ENCODE data around the gene CFAP70.

The CFAP70 gene

GRCh38 chr10:73251683-73252444 is 106.8 kb downstream of the CFAP70 start:
- Histone ChIP-seq H3K4me3 (ENCODE audit: low read depth, low read length) (peak overlapping the region; percentile 84), H3K27ac (peak overlapping the region; percentile 74), H3K79me2 (peaks cover 11% of the 10 kb centered on the region), H3K36me3 (ENCODE audit: control insufficient read depth, insufficient read depth, low read length) (no peaks in the 10 kb centered on the region), H3K9ac (peak overlapping the region; percentile 89), H3K4me1 (peaks cover 10% of the 10 kb centered on the region), H2AFZ (peak overlapping the region; percentile 96), H3K4me2 (ENCODE audit: low read length) (peak overlapping the region; percentile 84), H3K9me3 (ENCODE audit: control insufficient read depth, low read length) (no peaks in the 10 kb centered on the region), H3K27me3 (ENCODE audit: control insufficient read depth, insufficient read depth, low read length) (no peaks in the 10 kb centered on the region)
- no peak for TF ChIP-seq CTCF (IDR thresholded peaks at IDR 0.05)

GRCh38 chr10:73248259-73248724 is 110.4 kb downstream of the CFAP70 start:
- H3K4me1 ChIP-seq = peaks cover 13% of the 10 kb centered on the region

DNA sequence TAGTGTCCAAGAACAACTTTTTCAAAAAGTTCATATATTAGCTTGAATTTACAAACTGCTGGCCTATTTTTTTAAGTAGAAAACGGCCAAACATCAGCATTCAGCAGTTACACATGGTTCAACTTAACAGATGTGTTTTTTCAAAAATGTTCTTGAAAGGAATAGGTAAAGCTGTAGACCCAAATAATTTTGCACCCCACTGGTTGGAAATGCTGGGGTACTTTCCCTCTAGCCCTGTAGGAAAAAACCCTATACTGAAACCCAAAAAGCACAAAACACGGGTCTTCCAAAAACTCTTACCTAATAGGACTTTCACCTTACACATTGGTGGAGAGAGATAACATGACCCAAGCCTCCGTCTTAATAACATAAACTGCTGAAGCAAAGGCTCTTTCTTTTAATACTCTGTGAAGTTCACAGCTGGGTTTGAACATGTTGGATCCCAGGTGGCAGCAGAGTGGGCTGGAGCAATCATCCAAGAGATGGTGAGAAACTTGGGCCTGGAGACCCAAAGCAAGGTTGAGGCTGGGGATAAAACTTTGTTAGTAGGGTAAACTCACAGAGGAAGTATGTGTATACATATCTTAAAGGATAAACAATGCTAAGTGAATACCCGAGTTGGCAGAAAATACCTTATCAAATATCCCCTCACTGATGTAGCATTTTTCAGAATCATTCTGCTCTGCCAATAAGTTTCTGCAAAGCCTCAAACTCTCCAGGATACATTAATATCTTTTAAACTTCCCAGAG is 111.0 kb downstream of the CFAP70 start:
- no peaks in the 10 kb centered on the region for H3K27me3 ChIP-seq (ENCODE audit: control insufficient read depth, insufficient read depth, low read length)
- peaks cover 11% of the 10 kb centered on the region for H3K79me2 ChIP-seq
- peak overlapping the region; percentile 83 for H3K4me2 ChIP-seq (ENCODE audit: low read length)
- no peak for TF ChIP-seq CTCF (IDR thresholded peaks at IDR 0.05)
- H3K4me3 ChIP-seq (ENCODE audit: low read depth, low read length) = peak overlapping the region; percentile 88
- peak overlapping the region; percentile 73 for H2AFZ ChIP-seq
- no peaks in the 10 kb centered on the region for H3K9me3 ChIP-seq (ENCODE audit: control insufficient read depth, low read length)
- peak overlapping the region; percentile 21 for H3K9ac ChIP-seq
- H3K36me3 ChIP-seq (ENCODE audit: control insufficient read depth, insufficient read depth, low read length) = no peaks in the 10 kb centered on the region
- H3K27ac ChIP-seq = peak overlapping the region; percentile 67
- peaks cover 13% of the 10 kb centered on the region for H3K4me1 ChIP-seq

More at GRCh38 chr10:73248259-73248724, 110.4 kb downstream of the CFAP70 start:
- Histone ChIP-seq H3K4me2 (ENCODE audit: low read length) (no peak overlapping the region), H3K79me2 (peaks cover 11% of the 10 kb centered on the region), H3K9ac (no peak overlapping the region), H3K27ac (no peak overlapping the region), H3K36me3 (ENCODE audit: control insufficient read depth, insufficient read depth, low read length) (no peaks in the 10 kb centered on the region), H3K9me3 (ENCODE audit: control insufficient read depth, low read length) (no peaks in the 10 kb centered on the region), H2AFZ (no peak overlapping the region), H3K4me3 (ENCODE audit: low read depth, low read length) (no peak overlapping the region), H3K27me3 (ENCODE audit: control insufficient read depth, insufficient read depth, low read length) (no peaks in the 10 kb centered on the region)
- TF ChIP-seq CTCF (IDR thresholded peaks at IDR 0.05) = no peak

- peaks cover 9% of the 10 kb centered on the region for H3K79me2 ChIP-seq
- peaks cover 13% of the 10 kb centered on the region for H3K4me1 ChIP-seq
- H3K4me2 ChIP-seq (ENCODE audit: low read length) = peak within 1 kb of the TSS; percentile 83
- peak within 1 kb of the TSS; percentile 67 for H3K27ac ChIP-seq
- no peaks in the 10 kb centered on the region for H3K9me3 ChIP-seq (ENCODE audit: control insufficient read depth, low read length)
- peak; percentile 7 for TF ChIP-seq CTCF (IDR thresholded peaks at IDR 0.05)
- no peaks in the 10 kb centered on the region for H3K27me3 ChIP-seq (ENCODE audit: control insufficient read depth, insufficient read depth, low read length)
- no peaks in the 10 kb centered on the region for H3K36me3 ChIP-seq (ENCODE audit: control insufficient read depth, insufficient read depth, low read length)
- peak within 1 kb of the TSS; percentile 21 for H3K9ac ChIP-seq
- H2AFZ ChIP-seq = peak within 1 kb of the TSS; percentile 73
- H3K4me3 ChIP-seq (ENCODE audit: low read depth, low read length) = peak within 1 kb of the TSS; percentile 88
Observed at GRCh38 chr10:73246646-73247508, 111.8 kb downstream of the CFAP70 start, which contains the start of gene DNAJC9. Gene DNAJC9, minus strand, starts transcription at chr10:73247255. Its CDS starts 66 bp downstream, at chr10:73247189.
